CD4-positive, CD25-positive, alpha-beta regulatory T cell (primary cell): ENCODE results near the gene CFAP46. TPM values are rescaled to one million over a fixed set of nuclear protein-coding genes. Genes with fewer than 3 reads are reported as not detected.
"Not testable (repeated sequence)": the region's sequence is repeated elsewhere in the genome, so short reads cannot be mapped to it uniquely, and the experiment has no call there.

Source experiments
- ATAC-seq, 2 donors: fragments of 150-1000 bp; cut with Tn5 transposase; one replicate each; pipeline ENCODE4 v1.10.0; 2021; ENCODE audit warnings: low read depth in 2 of 2, moderate number of reproducible peaks in 2 of 2, moderate library complexity in 1 of 2
- DNase-seq, 3 donors: peaks; one replicate each; pipeline versions ENCODE4 v3.0.0 to v3.0.0-alpha.2; 2012 to 2022; ENCODE audit warnings: mixed read lengths in 1 of 3
- H3K27ac ChIP-seq: one replicate; pipeline ENCODE4 v1.7.0; 2013; ENCODE audit warnings: mild to moderate bottlenecking, low read length; ENCODE audit not compliant: insufficient read depth, poor library complexity, severe bottlenecking
- H3K27me3 ChIP-seq: one replicate; pipeline ENCODE4 v1.7.0; 2013; ENCODE audit warnings: low read length; ENCODE audit not compliant: control insufficient read depth, insufficient read depth
- H3K36me3 ChIP-seq: one replicate; pipeline ENCODE4 v1.7.0; 2013; ENCODE audit warnings: mild to moderate bottlenecking, low read length, moderate library complexity; ENCODE audit not compliant: control insufficient read depth, insufficient read depth
- H3K4me1 ChIP-seq: 2 replicates; pipeline ENCODE4 v1.7.0; 2013; ENCODE audit warnings: mild to moderate bottlenecking, low read length; ENCODE audit not compliant: insufficient read depth, control insufficient read depth, poor library complexity, severe bottlenecking
- H3K4me3 ChIP-seq: one replicate; pipeline ENCODE4 v1.7.0; 2013; ENCODE audit warnings: low read depth, mild to moderate bottlenecking, low read length, moderate library complexity
- H3K9me3 ChIP-seq, 2 experiments: 1 replicate in 1 of 2; 2 replicates in 1 of 2; pipeline ENCODE4 v1.7.0; 2013; ENCODE audit warnings: low read length in 2 of 2, mild to moderate bottlenecking in 1 of 2, moderate library complexity in 1 of 2; ENCODE audit not compliant: control insufficient read depth in 2 of 2
- H3K27ac Mint-ChIP-seq, 3 donors: one replicate each; pipeline ENCODE4 v1.8.0; 2020 to 2022; ENCODE audit warnings: mild to moderate bottlenecking in 3 of 3, mixed read lengths in 3 of 3, moderate library complexity in 2 of 3
- H3K27me3 Mint-ChIP-seq: one replicate; pipeline ENCODE4 v1.8.0; 2022; ENCODE audit warnings: mild to moderate bottlenecking, mixed read lengths
- H3K36me3 Mint-ChIP-seq: one replicate; pipeline ENCODE4 v1.8.0; 2020; ENCODE audit warnings: mixed read lengths
- H3K4me1 Mint-ChIP-seq, 4 donors: one replicate each; pipeline ENCODE4 v1.8.0; 2020 to 2022; ENCODE audit warnings: mixed read lengths in 4 of 4, mild to moderate bottlenecking in 1 of 4
- H3K4me3 Mint-ChIP-seq, 4 donors: one replicate each; pipeline ENCODE4 v1.8.0; 2020 to 2022; ENCODE audit warnings: mild to moderate bottlenecking in 4 of 4, mixed read lengths in 4 of 4, moderate library complexity in 3 of 4
- H3K9me3 Mint-ChIP-seq, 7 donors: one replicate each; pipeline ENCODE4 v1.8.0; 2020 to 2022; ENCODE audit warnings: mixed read lengths in 7 of 7, mild to moderate bottlenecking in 3 of 7, moderate library complexity in 2 of 7
- polyA plus RNA-seq, 4 donors: library from polyadenylated mRNA; unstranded; fragments of 300-500 nt; fragmentation: Illumina TruSeq; gene quantifications; one replicate each; pipeline ENCODE4 v1.2.3, GENCODE V29; 2021
- total RNA-seq: library from RNA; stranded (reverse); gene quantifications from one replicate; pipeline ENCODE4 v1.2.3, GENCODE V29; 2022

Gene CFAP46
- total and polyA plus RNA-seq, 5 donors from 2014 or later = not detected

- Histone ChIP-seq H3K4me3 (no peak overlapping the region), H3K27ac (no peak overlapping the region), H3K9me3 (no peaks in the 10 kb centered on the region), H3K4me1 (no peaks in the 10 kb centered on the region), H3K27me3 (no peaks in the 10 kb centered on the region), H3K36me3 (no peaks in the 10 kb centered on the region)
- Mint-ChIP-seq H3K9me3 (peaks cover 0 to 5% (median 0%) of the 10 kb centered on the region in 7 donors), H3K36me3 (no peaks in the 10 kb centered on the region), H3K27me3 (no peaks in the 10 kb centered on the region), H3K4me3 (peak overlapping the region in 1 of 4 donors; percentile 29), H3K4me1 (peaks cover 0 to 9% (median 1%) of the 10 kb centered on the region in 4 donors), H3K27ac (no peak overlapping the region)
- DNase-seq (no peak), ATAC-seq (no peak)
Observed at GRCh38 chr10:132901351-132901750, 41.0 kb downstream of the CFAP46 start.

DNA sequence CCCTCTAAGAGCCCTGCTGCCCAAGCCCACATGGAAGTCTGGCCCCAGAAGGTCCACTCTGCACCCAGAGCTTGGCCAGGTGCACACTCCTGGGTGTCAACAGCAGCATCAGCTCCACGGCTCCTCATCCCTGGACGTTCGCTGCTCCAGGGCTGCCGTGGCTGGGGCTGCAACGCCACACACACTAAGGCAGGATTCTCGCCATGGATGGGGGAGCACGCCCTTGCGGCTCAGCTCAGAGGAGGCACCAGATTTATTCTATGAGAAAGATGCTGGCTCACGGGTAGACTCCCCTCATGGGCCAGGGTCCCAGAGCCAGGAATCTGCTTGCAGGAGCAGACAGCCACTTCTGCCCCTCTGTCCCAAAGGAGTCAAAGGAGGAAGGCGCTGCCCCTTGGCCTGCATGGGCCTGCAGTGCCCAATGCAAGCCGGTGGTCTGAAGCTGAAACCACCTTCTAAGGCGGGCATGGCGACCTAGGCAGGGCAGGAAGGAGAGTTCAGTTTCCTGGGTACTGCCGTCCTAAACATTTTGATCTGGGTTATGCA lies 42.1 kb downstream of the CFAP46 start:
- no peaks in the 10 kb centered on the region for H3K27me3 ChIP-seq
- Mint-ChIP-seq H3K4me3 (no peak overlapping the region), H3K27ac (no peak overlapping the region), H3K4me1 (peaks cover 0 to 9% (median 1%) of the 10 kb centered on the region in 4 donors), H3K27me3 (no peaks in the 10 kb centered on the region), H3K9me3 (peaks cover 0 to 5% (median 0%) of the 10 kb centered on the region in 7 donors), H3K36me3 (no peaks in the 10 kb centered on the region)
- DNase-seq (no peak), ATAC-seq (no peak)
- H3K4me1 ChIP-seq = no peaks in the 10 kb centered on the region
- H3K27ac ChIP-seq = no peak overlapping the region
- no peak overlapping the region for H3K4me3 ChIP-seq
- no peaks in the 10 kb centered on the region for H3K36me3 ChIP-seq
- no peaks in the 10 kb centered on the region for H3K9me3 ChIP-seq

DNA sequence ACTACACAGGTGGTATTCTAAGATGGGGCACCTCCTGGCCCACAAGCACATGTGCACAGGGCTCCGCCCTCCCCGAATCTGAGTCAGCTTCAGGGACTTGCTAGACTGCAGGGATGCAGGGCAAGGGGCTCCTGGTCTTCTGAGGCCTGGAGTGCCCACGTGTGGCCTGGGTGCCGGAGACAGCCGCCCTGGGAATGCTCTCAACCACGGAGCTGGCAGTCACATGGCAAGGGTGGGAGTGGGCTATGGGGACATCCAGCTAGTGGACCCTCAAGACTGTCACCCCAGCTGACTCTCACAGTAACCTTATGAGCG lies 42.7 kb downstream of the CFAP46 start:
- Mint-ChIP-seq H3K9me3 (peaks cover 0 to 5% (median 0%) of the 10 kb centered on the region in 7 donors), H3K27me3 (peaks cover under 1% of the 10 kb centered on the region), H3K4me1 (peaks cover 0 to 4% (median 0%) of the 10 kb centered on the region in 4 donors), H3K4me3 (no peak overlapping the region), H3K27ac (no peak overlapping the region), H3K36me3 (no peaks in the 10 kb centered on the region)
- Histone ChIP-seq H3K4me3 (no peak overlapping the region), H3K27ac (no peak overlapping the region), H3K36me3 (no peaks in the 10 kb centered on the region), H3K9me3 (no peaks in the 10 kb centered on the region), H3K4me1 (no peaks in the 10 kb centered on the region), H3K27me3 (no peaks in the 10 kb centered on the region)
- DNase-seq = no peak
- no peak for ATAC-seq

- ATAC-seq (no peak), DNase-seq (no peak)
- H3K27ac ChIP-seq = no peak overlapping the region
- H3K36me3 Mint-ChIP-seq = no peaks in the 10 kb centered on the region
- H3K27ac Mint-ChIP-seq = no peak overlapping the region
- no peak overlapping the region for H3K4me3 Mint-ChIP-seq
- H3K4me1 ChIP-seq = no peaks in the 10 kb centered on the region
- no peaks in the 10 kb centered on the region for H3K36me3 ChIP-seq
- no peaks in the 10 kb centered on the region for H3K9me3 ChIP-seq
- H3K4me1 Mint-ChIP-seq = no peaks in the 10 kb centered on the region
- H3K27me3 ChIP-seq = peaks cover 2% of the 10 kb centered on the region
- peaks cover 6% of the 10 kb centered on the region for H3K27me3 Mint-ChIP-seq
- H3K9me3 Mint-ChIP-seq = peaks cover 0 to 5% (median 0%) of the 10 kb centered on the region in 7 donors
- H3K4me3 ChIP-seq = no peak overlapping the region
Observed at GRCh38 chr10:132899054-132899750, 43.2 kb downstream of the CFAP46 start.

DNA sequence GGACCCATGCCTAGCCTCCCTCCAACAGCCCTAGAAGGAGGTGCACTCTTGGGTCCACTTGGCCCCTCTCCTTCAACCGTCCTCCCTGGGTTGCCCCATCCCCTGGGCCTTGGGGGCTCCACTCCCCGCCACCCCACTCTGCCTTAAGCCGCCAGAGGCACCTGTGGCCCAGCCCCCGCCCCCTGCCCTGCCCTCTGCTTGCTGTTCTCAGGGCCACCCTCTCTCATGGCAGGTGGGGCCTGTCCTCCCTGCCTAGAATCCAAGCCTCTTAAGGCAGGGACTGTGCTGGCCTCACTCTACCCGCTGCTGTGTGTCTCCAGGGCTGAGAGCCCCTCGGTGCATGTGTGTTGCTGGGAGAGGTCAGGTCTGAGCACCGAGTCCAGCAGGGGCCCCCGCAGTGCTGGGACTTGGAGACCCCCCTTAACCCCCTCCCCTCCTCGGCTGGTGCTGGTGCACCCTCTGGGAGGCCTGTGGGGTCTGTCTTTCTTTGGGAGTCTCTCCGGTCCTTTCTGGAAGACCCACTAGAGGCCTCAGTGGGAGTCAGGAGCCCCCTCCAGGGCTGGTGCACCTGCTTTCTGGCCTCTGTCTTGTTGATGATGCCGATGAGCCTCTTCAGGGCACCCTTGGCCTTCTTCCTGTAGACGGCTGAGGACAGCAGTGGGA lies 43.8 kb downstream of the CFAP46 start:
- H3K4me1 Mint-ChIP-seq = no peaks in the 10 kb centered on the region
- Histone ChIP-seq H3K4me1 (no peaks in the 10 kb centered on the region), H3K36me3 (no peaks in the 10 kb centered on the region), H3K9me3 (no peaks in the 10 kb centered on the region), H3K27me3 (peaks cover 2% of the 10 kb centered on the region), H3K27ac (no peak overlapping the region), H3K4me3 (no peak overlapping the region)
- H3K36me3 Mint-ChIP-seq = no peaks in the 10 kb centered on the region
- peaks cover 0 to 5% (median 0%) of the 10 kb centered on the region in 7 donors for H3K9me3 Mint-ChIP-seq
- H3K27me3 Mint-ChIP-seq = peaks cover 9% of the 10 kb centered on the region
- no peak overlapping the region for H3K27ac Mint-ChIP-seq
- no peak overlapping the region for H3K4me3 Mint-ChIP-seq
- DNase-seq (no peak), ATAC-seq (no peak)

DNA sequence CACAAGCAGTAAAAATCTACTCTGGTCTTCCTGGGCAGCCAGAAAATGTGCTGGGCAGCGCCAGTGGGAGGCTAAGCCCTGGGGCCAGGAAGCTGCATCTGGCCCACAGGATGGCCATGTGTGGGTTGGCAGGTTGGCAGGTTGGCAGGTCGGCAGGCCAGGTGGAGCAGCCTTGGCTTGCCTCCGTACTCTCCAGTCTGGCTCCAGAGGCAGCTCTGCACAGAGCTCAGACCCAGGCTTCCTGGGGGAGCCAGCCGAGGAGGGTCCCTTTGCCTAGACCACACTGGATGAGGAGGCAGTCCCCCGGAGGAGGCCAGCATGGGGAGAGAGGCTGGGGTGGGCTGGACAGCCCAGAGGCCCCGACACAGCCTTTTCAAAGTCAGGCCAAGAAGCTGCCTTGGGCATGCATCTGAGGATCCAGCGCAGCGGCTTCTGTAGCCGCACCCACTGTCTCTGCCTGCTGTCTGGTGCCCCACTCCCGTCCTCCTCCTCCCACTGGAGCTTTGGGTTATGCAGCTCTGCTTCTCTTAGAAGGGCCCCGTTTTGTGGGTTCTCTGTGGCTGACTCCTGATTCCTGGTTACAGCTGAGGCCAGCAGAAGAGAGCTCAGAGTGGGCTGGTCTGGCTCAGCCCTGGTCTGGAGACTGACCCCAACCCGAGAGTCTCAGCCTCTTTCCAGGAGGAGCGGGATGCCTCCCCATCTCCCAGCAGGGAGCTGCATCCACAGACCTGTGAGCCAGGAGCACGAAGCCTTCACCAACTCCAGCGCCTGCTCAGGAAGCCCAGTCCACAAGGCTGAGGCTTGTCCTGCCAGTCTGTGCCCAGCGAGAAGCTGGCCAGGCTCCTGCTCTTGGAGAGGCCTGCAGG lies 44.6 kb downstream of the CFAP46 start:
- Mint-ChIP-seq H3K9me3 (peaks cover 0 to 5% (median 0%) of the 10 kb centered on the region in 7 donors), H3K27me3 (peaks cover 9% of the 10 kb centered on the region), H3K27ac (no peak overlapping the region), H3K36me3 (no peaks in the 10 kb centered on the region), H3K4me1 (no peaks in the 10 kb centered on the region), H3K4me3 (no peak overlapping the region)
- no peaks in the 10 kb centered on the region for H3K4me1 ChIP-seq
- H3K27ac ChIP-seq = no peak overlapping the region
- ATAC-seq (peak in 1 of 2 donors; percentile 24), DNase-seq (no peak)
- H3K9me3 ChIP-seq = no peaks in the 10 kb centered on the region
- no peaks in the 10 kb centered on the region for H3K36me3 ChIP-seq
- H3K4me3 ChIP-seq = no peak overlapping the region
- H3K27me3 ChIP-seq = peaks cover 2% of the 10 kb centered on the region

GRCh38 chr10:132893786-132894185 lies 48.6 kb downstream of the CFAP46 start:
- H3K27ac ChIP-seq, H3K4me3 ChIP-seq, H3K36me3 ChIP-seq, H3K27me3 ChIP-seq, DNase-seq, H3K4me1 ChIP-seq, ATAC-seq, H3K9me3 Mint-ChIP-seq, H3K36me3 Mint-ChIP-seq, H3K4me1 Mint-ChIP-seq, H3K9me3 ChIP-seq, H3K27ac Mint-ChIP-seq, H3K4me3 Mint-ChIP-seq: not testable (repeated sequence)
- peaks cover 14% of the 10 kb centered on the region for H3K27me3 Mint-ChIP-seq
